SU-DHL-6 (cell line): ENCODE data around the gene SLC35E4.

ENCODE experiments used
- EZH2phosphoT487 ChIP-seq: fragments of 200-600 bp; sonication (generic), shearing (Covaris generic); conservative IDR thresholded peaks from 2 replicates; pipeline ENCODE4 v1.6.1; 2018; ENCODE audit warnings: mild to moderate bottlenecking, antibody characterized with exemption, low read length, moderate library complexity, mixed read lengths
- TF ChIP-seq, protein P1 (sequence below): fragments of 200-600 bp; sonication (generic); IDR thresholded peaks from one replicate; pipeline ENCODE4 v1.5.1; 2017; ENCODE audit warnings: antibody characterized with exemption, mild to moderate bottlenecking, low read length, moderate library complexity; ENCODE audit not compliant: insufficient read depth, poor library complexity, severe bottlenecking

GRCh38 chr22:30600921-30601320 is 34.7 kb upstream of the SLC35E4 start:
- TF ChIP-seq, protein P1, sequence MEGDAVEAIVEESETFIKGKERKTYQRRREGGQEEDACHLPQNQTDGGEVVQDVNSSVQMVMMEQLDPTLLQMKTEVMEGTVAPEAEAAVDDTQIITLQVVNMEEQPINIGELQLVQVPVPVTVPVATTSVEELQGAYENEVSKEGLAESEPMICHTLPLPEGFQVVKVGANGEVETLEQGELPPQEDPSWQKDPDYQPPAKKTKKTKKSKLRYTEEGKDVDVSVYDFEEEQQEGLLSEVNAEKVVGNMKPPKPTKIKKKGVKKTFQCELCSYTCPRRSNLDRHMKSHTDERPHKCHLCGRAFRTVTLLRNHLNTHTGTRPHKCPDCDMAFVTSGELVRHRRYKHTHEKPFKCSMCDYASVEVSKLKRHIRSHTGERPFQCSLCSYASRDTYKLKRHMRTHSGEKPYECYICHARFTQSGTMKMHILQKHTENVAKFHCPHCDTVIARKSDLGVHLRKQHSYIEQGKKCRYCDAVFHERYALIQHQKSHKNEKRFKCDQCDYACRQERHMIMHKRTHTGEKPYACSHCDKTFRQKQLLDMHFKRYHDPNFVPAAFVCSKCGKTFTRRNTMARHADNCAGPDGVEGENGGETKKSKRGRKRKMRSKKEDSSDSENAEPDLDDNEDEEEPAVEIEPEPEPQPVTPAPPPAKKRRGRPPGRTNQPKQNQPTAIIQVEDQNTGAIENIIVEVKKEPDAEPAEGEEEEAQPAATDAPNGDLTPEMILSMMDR, result no peak
- no peak for TF ChIP-seq EZH2phosphoT487
